Natural killer cell treated with Interleukin-12 subunit alpha and Interleukin-12 subunit beta and Interleukin-15 and Interleukin-18, amount 100 ng/mL, for 72 hours (primary cell): ENCODE measurements around the gene GID4. TPM values are rescaled to one million over a fixed set of nuclear protein-coding genes. Genes with fewer than 3 reads are reported as not detected.
A peak's percentile ranks its signal among the peaks of the same experiment; 100 is the strongest.

ENCODE experiments used
- ATAC-seq, 2 donors: fragments of 150-1000 bp; cut with Tn5 transposase in 1 of 2; sonication (Bioruptor Pico), chemical (Tn5 transposase) in 1 of 2; 2 replicates each; pipeline ENCODE4 v1.10.0; 2021
- DNase-seq: peaks from one replicate; pipeline ENCODE4 v3.0.0; 2022; ENCODE audit warnings: low spot score
- H3K27ac Mint-ChIP-seq, 2 donors: 1 replicate in 1 of 2; 2 replicates in 1 of 2; pipeline ENCODE4 v1.8.0; 2022; ENCODE audit warnings: mixed read lengths in 2 of 2, mild to moderate bottlenecking in 1 of 2, moderate library complexity in 1 of 2
- H3K27me3 Mint-ChIP-seq, 2 donors: 1 replicate in 1 of 2; 2 replicates in 1 of 2; pipeline ENCODE4 v1.8.0; 2022; ENCODE audit warnings: mixed read lengths in 2 of 2
- H3K36me3 Mint-ChIP-seq: one replicate; pipeline ENCODE4 v1.8.0; 2022; ENCODE audit warnings: mixed read lengths
- H3K4me1 Mint-ChIP-seq, 2 donors: 1 replicate in 1 of 2; 2 replicates in 1 of 2; pipeline ENCODE4 v1.8.0; 2022; ENCODE audit warnings: low read depth in 2 of 2, mixed read lengths in 2 of 2, mild to moderate bottlenecking in 1 of 2
- H3K4me3 Mint-ChIP-seq: one replicate; pipeline ENCODE4 v1.8.0; 2022; ENCODE audit warnings: mixed read lengths
- H3K9me3 Mint-ChIP-seq: 2 replicates; pipeline ENCODE4 v1.8.0; 2022; ENCODE audit warnings: mixed read lengths
- total RNA-seq, 2 donors: library from RNA; stranded (reverse); gene quantifications; one replicate each; pipeline ENCODE4 v1.2.3, GENCODE V29; 2022

GID4 gene
- total RNA-seq, 2 donors from 2014 or later: 7.5 to 9.0 TPM

DNA sequence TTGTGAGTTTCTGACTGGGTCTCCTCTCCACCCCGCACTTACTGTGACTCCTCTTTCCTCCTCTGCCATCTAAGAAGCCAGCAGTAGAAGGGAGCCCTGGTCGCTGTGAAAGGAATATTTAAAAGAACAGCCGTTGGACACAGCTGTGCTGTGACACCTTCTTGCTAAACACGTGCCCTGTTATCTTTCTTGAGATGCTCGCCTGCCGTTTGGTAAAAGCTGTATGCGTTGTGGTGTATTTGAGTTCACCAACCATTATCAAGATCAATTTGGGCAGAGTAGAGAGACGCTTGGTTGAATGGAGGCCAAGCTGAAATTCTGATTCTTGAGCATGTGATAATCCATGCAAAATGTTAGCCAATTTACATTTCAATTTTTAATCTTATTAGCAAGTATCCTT, 3.8 kb downstream of the GID4 start:
- Mint-ChIP-seq H3K4me3 (no peak overlapping the region), H3K4me1 (peaks cover 24 to 38% of the 10 kb centered on the region in 2 donors)

GRCh38 chr17:18043491-18043890, 4.3 kb downstream of the GID4 start:
- no peak for DNase-seq
- Mint-ChIP-seq H3K27me3 (no peaks in the 10 kb centered on the region), H3K4me3 (no peak overlapping the region), H3K36me3 (peaks cover 4% of the 10 kb centered on the region), H3K9me3 (no peaks in the 10 kb centered on the region), H3K27ac (no peak overlapping the region), H3K4me1 (peaks cover 20 to 34% of the 10 kb centered on the region in 2 donors)
- ATAC-seq: no peak

More for the DNA sequence above, 3.8 kb downstream of the GID4 start:
- DNase-seq (no peak), ATAC-seq (no peak)
- no peak overlapping the region for H3K27ac Mint-ChIP-seq
- H3K27me3 Mint-ChIP-seq: no peaks in the 10 kb centered on the region
- H3K36me3 Mint-ChIP-seq: peaks cover 4% of the 10 kb centered on the region
- H3K9me3 Mint-ChIP-seq: no peaks in the 10 kb centered on the region

DNA sequence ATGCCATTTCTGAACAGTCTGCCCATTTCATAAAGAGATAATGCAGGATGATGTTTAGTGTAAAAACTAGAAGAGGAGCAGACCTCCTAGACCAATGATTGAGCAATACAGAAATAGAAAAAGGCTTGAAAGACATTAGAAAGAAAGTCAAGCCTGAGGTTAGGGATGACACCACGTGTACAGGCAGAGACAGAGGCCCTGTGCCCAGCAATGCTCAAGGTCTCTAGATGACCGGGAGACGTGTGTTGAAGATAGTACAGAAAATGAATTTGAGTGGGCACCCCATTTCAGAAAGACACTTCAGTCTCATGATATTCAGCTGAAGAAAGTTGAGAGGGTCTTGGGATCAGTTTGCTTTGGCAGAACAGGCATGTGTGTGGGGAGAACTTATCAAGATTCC, 5.4 kb downstream of the GID4 start:
- H3K36me3 Mint-ChIP-seq: no peaks in the 10 kb centered on the region
- DNase-seq (no peak), ATAC-seq (no peak)
- H3K4me1 Mint-ChIP-seq: peaks cover 17 to 26% of the 10 kb centered on the region in 2 donors
- H3K9me3 Mint-ChIP-seq: no peaks in the 10 kb centered on the region
- H3K27ac Mint-ChIP-seq: no peak overlapping the region
- no peaks in the 10 kb centered on the region for H3K27me3 Mint-ChIP-seq
- H3K4me3 Mint-ChIP-seq: no peak overlapping the region

DNA sequence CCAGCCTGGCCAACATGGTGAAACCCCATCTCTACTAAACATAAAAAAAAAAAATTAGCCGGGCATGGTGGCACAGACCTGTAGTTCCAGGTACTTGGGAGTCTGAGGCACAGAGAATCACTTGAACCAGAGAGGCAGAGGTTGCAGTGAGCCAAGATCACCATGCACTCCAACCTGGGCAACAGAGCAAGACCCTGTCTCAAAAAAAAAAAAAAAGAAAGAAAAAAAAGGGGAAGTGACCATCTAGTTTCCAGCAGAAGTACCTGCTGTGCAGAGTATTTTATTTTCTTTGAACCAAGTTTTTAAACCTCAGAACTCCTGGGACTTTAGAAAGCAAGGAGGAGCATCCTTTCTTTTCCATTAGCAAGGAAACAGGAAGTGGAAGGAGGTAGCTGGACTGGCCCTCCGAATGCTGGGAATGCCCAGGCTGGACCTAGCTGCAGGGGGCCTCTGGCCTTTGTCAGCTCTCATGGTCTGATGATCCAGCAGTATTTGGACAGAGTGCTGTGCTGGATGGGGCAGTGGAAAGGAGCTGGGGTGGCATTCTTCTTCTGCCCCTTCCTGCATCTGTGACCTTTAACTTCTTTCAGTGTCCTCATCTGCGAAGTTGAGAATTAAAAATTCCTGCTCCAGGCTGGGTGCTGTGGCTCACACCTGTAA, 6.6 kb downstream of the GID4 start:
- DNase-seq: no peak

DNA sequence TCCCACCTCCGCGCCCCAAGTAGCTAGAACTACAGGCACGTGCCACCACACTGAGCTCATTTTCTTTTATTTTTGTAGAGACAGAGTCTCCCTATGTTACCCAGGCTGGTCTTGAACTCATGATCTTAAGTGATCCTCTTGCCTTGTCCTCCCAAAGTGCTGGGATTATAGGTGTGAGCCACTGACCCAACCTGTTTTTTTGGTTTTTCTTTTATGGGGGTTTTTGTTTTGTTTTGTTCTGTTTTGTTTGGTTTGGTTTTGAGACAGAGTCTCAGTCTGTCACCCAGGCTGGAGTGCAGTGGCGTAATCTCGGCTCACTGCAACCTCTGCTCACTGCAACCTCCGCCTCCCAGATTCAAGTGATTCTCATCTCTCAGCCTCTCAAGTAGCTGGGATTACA, 16.4 kb downstream of the GID4 start:
- Mint-ChIP-seq H3K4me3 (no peak overlapping the region), H3K27ac (no peak overlapping the region)

More for the DNA sequence above, 6.6 kb downstream of the GID4 start:
- no peak for ATAC-seq
- no peak overlapping the region for H3K4me3 Mint-ChIP-seq
- no peaks in the 10 kb centered on the region for H3K36me3 Mint-ChIP-seq
- no peak overlapping the region for H3K27ac Mint-ChIP-seq
- no peaks in the 10 kb centered on the region for H3K27me3 Mint-ChIP-seq
- H3K9me3 Mint-ChIP-seq: no peaks in the 10 kb centered on the region
- H3K4me1 Mint-ChIP-seq: peaks cover 10 to 18% of the 10 kb centered on the region in 2 donors

GRCh38 chr17:18056214-18056613, 17.0 kb downstream of the GID4 start:
- H3K9me3 Mint-ChIP-seq: no peaks in the 10 kb centered on the region
- H3K4me1 Mint-ChIP-seq: no peaks in the 10 kb centered on the region
- no peak for DNase-seq
- H3K36me3 Mint-ChIP-seq: peaks cover 9% of the 10 kb centered on the region
- no peak overlapping the region for H3K27ac Mint-ChIP-seq
- no peaks in the 10 kb centered on the region for H3K27me3 Mint-ChIP-seq
- no peak for ATAC-seq
- no peak overlapping the region for H3K4me3 Mint-ChIP-seq

More for the DNA sequence above, 16.4 kb downstream of the GID4 start:
- H3K4me1 Mint-ChIP-seq: no peaks in the 10 kb centered on the region
- no peaks in the 10 kb centered on the region for H3K9me3 Mint-ChIP-seq
- no peak for DNase-seq
- ATAC-seq: no peak
- H3K36me3 Mint-ChIP-seq: peaks cover 9% of the 10 kb centered on the region
- H3K27me3 Mint-ChIP-seq: no peaks in the 10 kb centered on the region

DNA sequence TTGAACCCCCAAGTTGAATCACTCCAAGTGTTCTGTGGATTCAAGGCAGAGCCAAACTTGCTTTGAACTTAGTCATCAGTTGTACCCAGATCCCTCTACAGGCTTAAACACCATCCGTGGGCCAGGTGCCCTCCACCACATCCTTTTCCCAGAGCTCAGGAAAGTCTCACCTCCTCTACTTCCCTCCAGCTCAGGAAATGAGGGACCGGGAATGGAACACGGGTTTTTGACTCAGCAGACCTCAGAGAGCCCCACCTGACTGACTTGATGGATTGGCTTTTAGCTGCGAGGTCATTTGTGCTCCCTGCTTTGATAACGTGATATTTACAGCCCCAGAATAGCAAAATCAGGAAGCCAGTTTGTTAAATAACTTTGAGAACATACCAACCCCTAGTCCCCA, 20.1 kb downstream of the GID4 start:
- no peak for DNase-seq
- peaks cover 9% of the 10 kb centered on the region for H3K36me3 Mint-ChIP-seq
- no peak overlapping the region for H3K27ac Mint-ChIP-seq
- no peak overlapping the region for H3K4me3 Mint-ChIP-seq
- no peaks in the 10 kb centered on the region for H3K27me3 Mint-ChIP-seq
- H3K4me1 Mint-ChIP-seq: no peaks in the 10 kb centered on the region
- H3K9me3 Mint-ChIP-seq: no peaks in the 10 kb centered on the region
- ATAC-seq: no peak

DNA sequence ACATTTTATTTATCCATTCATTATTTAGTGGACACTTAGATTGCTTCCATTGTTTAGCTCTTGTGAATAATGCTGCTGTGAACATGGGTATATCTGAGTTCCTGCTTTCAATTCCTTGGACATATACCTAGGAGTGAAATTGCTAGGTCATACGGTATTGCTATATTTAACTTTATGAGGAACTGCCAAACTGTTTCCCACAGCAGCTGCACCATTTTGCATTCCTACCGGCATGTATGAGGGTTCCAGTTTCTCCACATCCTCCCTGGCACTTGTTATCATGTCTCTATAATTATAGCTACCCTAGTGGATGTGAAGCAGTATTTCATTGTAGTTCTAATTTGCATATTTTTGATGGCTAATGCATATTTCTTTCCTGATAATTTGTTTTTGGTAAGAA, 24.8 kb downstream of the GID4 start:
- Mint-ChIP-seq H3K27me3 (no peaks in the 10 kb centered on the region), H3K27ac (no peak overlapping the region), H3K36me3 (no peaks in the 10 kb centered on the region), H3K4me3 (no peak overlapping the region), H3K4me1 (no peaks in the 10 kb centered on the region), H3K9me3 (no peaks in the 10 kb centered on the region)
- ATAC-seq (no peak), DNase-seq (no peak)

DNA sequence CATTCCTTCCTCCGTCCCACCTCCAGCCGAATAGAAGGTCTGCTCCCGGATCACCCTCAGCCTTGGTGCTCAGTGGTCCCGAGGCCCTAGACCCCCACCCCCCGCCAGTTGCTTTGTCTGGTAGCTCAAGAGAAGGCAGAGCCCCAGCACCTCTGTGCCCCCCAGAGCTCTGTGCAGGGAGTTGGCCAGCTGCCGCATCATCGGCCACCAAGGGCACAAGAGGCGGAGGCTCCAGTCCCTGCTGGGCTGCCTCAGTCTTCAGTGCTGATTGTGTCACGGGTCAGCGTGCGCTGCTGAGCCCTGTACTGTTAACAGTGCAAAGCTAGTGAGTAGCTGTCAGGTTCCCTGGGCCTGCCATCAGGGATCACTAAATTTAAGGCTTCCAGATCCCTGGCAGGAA, 26.3 kb downstream of the GID4 start:
- Mint-ChIP-seq H3K36me3 (no peaks in the 10 kb centered on the region), H3K27ac (no peak overlapping the region), H3K4me1 (no peaks in the 10 kb centered on the region), H3K9me3 (no peaks in the 10 kb centered on the region), H3K4me3 (no peak overlapping the region), H3K27me3 (no peaks in the 10 kb centered on the region)
- ATAC-seq (no peak), DNase-seq (no peak)

DNA sequence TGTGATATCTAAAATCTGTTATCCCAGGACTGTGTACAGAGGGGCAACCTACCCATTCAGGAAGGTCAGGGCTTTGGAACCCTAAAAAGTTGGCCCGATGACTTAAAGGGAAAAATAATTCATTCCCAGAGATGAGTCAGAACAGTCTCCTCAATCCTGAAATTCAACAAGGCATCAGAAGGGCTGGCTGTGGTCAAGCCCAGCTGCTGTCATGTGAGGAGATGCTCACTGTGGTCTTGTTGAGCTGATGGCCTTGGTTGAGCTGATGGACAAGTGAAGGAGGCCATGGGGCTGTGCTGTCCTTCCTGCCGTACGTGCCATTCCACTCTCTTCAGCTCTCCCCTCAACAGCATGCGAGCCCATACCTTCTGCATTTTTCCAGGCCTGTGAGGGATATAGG, 27.7 kb downstream of the GID4 start:
- no peaks in the 10 kb centered on the region for H3K27me3 Mint-ChIP-seq
- no peak for ATAC-seq
- H3K36me3 Mint-ChIP-seq: no peaks in the 10 kb centered on the region
- H3K4me3 Mint-ChIP-seq: no peak overlapping the region
- no peak for DNase-seq
- peaks cover 12 to 13% of the 10 kb centered on the region in 2 donors for H3K4me1 Mint-ChIP-seq
- H3K27ac Mint-ChIP-seq: no peak overlapping the region
- H3K9me3 Mint-ChIP-seq: no peaks in the 10 kb centered on the region

GRCh38 chr17:18069101-18069500, 29.9 kb downstream of the GID4 start:
- no peak for ATAC-seq

GRCh38 chr17:18070861-18071340, 31.7 kb downstream of the GID4 start:
- H3K4me1 Mint-ChIP-seq: peaks cover 13 to 14% of the 10 kb centered on the region in 2 donors
- no peaks in the 10 kb centered on the region for H3K9me3 Mint-ChIP-seq
- H3K36me3 Mint-ChIP-seq: no peaks in the 10 kb centered on the region
- H3K4me3 Mint-ChIP-seq: peak overlapping the region; percentile 18
- ATAC-seq (peak in 1 of 2 donors; percentile 75), DNase-seq (no peak)
- peaks cover 1 to 9% of the 10 kb centered on the region in 2 donors for H3K27me3 Mint-ChIP-seq
- no peak overlapping the region for H3K27ac Mint-ChIP-seq

More at GRCh38 chr17:18069101-18069500, 29.9 kb downstream of the GID4 start:
- Mint-ChIP-seq H3K4me1 (peaks cover 13 to 14% of the 10 kb centered on the region in 2 donors), H3K36me3 (no peaks in the 10 kb centered on the region), H3K27me3 (no peaks in the 10 kb centered on the region), H3K9me3 (no peaks in the 10 kb centered on the region), H3K27ac (no peak overlapping the region), H3K4me3 (no peak overlapping the region)
- no peak for DNase-seq

GRCh38 chr17:18071751-18072150, 32.5 kb downstream of the GID4 start:
- no peaks in the 10 kb centered on the region for H3K36me3 Mint-ChIP-seq
- peaks cover 7 to 9% of the 10 kb centered on the region in 2 donors for H3K27me3 Mint-ChIP-seq
- H3K4me1 Mint-ChIP-seq: peaks cover 13 to 14% of the 10 kb centered on the region in 2 donors
- no peaks in the 10 kb centered on the region for H3K9me3 Mint-ChIP-seq
- H3K4me3 Mint-ChIP-seq: peak overlapping the region; percentile 18
- H3K27ac Mint-ChIP-seq: no peak overlapping the region
- DNase-seq: no peak
- ATAC-seq: no peak

DNA sequence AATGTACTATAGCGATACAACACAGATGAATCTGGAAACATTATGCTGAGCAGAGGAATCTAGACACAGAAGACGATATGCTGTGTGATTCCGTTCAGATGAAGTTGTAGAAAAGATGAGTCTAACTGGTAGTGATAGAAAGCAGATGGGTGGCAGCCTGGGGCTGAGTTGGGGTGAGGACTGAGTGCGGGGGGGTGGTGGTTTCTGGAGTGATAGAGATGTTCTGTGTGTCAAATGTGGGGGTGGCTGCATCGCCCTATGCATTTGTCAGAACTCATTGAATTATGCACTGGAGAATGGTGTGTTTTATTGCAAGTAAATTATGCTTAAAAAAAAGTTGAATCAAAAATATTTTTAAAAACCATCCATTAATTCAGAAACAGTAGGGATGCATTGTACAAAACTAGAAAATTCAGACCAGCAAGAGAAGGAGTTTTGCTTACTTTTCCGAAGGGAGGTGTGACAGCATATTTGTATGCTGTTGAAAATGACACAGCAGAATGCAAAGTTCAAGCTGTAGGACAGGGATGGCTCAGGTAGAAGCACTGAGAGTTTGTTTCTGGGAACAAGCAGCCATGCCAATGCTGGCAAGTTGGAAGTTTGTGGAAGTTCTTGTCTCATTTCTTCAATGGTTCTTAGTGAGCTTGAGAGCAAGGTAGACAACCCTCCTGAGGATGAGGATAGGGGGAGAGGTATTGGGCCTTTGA, 35.5 kb downstream of the GID4 start:
- no peak for ATAC-seq
- Mint-ChIP-seq H3K36me3 (no peaks in the 10 kb centered on the region), H3K9me3 (no peaks in the 10 kb centered on the region), H3K4me3 (no peak overlapping the region), H3K27me3 (peaks cover 13% of the 10 kb centered on the region in 2 donors), H3K27ac (no peak overlapping the region), H3K4me1 (peaks cover 13 to 14% of the 10 kb centered on the region in 2 donors)
- no peak for DNase-seq
